Skeletal muscle satellite cell (primary cell): ENCODE measurements around the gene OLFM4. TPM values are rescaled to one million over a fixed set of nuclear protein-coding genes. Genes with fewer than 3 reads are reported as not detected.

ENCODE experiments used
- H3K27me3 ChIP-seq: 2 replicates; pipeline ENCODE4 v1.7.0; 2013; ENCODE audit warnings: low read length; ENCODE audit not compliant: control insufficient read depth, insufficient read depth
- H3K36me3 ChIP-seq: 2 replicates; pipeline ENCODE4 v1.7.0; 2013; ENCODE audit warnings: mild to moderate bottlenecking, control low read depth, low read length; ENCODE audit not compliant: insufficient read depth
- H3K4me1 ChIP-seq: 2 replicates; pipeline ENCODE4 v1.7.0; 2013; ENCODE audit warnings: low read length; ENCODE audit not compliant: control insufficient read depth, insufficient read depth
- H3K4me2 ChIP-seq: 2 replicates; pipeline ENCODE4 v1.7.0; 2013; ENCODE audit warnings: mild to moderate bottlenecking, low read length
- H3K4me3 ChIP-seq: 2 replicates; pipeline ENCODE4 v1.7.0; 2013; ENCODE audit warnings: low read length
- H3K9ac ChIP-seq: 2 replicates; pipeline ENCODE4 v1.7.0; 2013; ENCODE audit warnings: mild to moderate bottlenecking, low read depth, low read length, moderate library complexity
- H3K9me3 ChIP-seq: replicated peaks from 2 replicates; pipeline ENCODE4 v1.7.0; 2013; ENCODE audit warnings: mild to moderate bottlenecking, control low read depth, low read length
- total RNA-seq: library from RNA; depleted of rRNA; stranded (reverse); fragments of >200 nt; gene quantifications from 2 replicates; pipeline ENCODE4 v1.2.3, GENCODE V29; 2012; rRNA removed

OLFM4 gene
- not detected in 2 replicates for total RNA-seq

DNA sequence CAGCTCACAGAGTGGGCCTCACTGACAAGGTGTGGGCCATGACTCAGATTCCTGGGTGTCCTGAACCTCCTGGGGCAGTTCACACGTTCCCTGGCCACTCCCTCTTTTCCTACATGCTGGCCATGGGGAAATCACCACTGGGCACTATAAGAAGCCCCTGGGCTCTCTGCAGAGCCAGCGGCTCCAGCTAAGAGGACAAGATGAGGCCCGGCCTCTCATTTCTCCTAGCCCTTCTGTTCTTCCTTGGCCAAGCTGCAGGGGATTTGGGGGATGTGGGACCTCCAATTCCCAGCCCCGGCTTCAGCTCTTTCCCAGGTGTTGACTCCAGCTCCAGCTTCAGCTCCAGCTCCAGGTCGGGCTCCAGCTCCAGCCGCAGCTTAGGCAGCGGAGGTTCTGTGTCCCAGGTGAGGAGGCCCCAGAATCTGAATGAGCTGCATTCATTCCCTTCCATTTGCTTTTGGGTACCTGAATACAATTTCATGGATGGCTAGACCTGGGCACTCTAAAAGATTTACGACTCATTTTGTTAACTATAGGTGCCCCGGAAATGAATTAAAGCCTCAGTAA is at the start of gene OLFM4:
Gene OLFM4, plus strand, starts transcription at position 177 of the 567 bp plus-strand sequence. Its CDS starts 24 bp downstream, at position 201.
- no peak within 1 kb of the TSS for H3K9ac ChIP-seq
- no peaks in the 10 kb centered on the region for H3K9me3 ChIP-seq
- no peak within 1 kb of the TSS for H3K4me3 ChIP-seq
- H3K4me1 ChIP-seq: no peaks in the 10 kb centered on the region
- H3K27me3 ChIP-seq: no peaks in the 10 kb centered on the region
- no peak within 1 kb of the TSS for H3K4me2 ChIP-seq
- H3K36me3 ChIP-seq: no peaks in the 10 kb centered on the region

GRCh38 chr13:52978989-52979388 is 49.6 kb upstream of the OLFM4 start:
- no peaks in the 10 kb centered on the region for H3K36me3 ChIP-seq
- no peak overlapping the region for H3K4me3 ChIP-seq
- no peak overlapping the region for H3K9ac ChIP-seq
- H3K9me3 ChIP-seq: no peaks in the 10 kb centered on the region
- H3K4me1 ChIP-seq: no peaks in the 10 kb centered on the region
- H3K27me3 ChIP-seq: no peaks in the 10 kb centered on the region
- H3K4me2 ChIP-seq: no peak overlapping the region

GRCh38 chr13:52980695-52981094 is 47.9 kb upstream of the OLFM4 start:
- no peaks in the 10 kb centered on the region for H3K9me3 ChIP-seq
- H3K4me2 ChIP-seq: no peak overlapping the region
- H3K27me3 ChIP-seq: no peaks in the 10 kb centered on the region
- no peak overlapping the region for H3K9ac ChIP-seq
- H3K4me1 ChIP-seq: no peaks in the 10 kb centered on the region
- no peak overlapping the region for H3K4me3 ChIP-seq
- no peaks in the 10 kb centered on the region for H3K36me3 ChIP-seq

DNA sequence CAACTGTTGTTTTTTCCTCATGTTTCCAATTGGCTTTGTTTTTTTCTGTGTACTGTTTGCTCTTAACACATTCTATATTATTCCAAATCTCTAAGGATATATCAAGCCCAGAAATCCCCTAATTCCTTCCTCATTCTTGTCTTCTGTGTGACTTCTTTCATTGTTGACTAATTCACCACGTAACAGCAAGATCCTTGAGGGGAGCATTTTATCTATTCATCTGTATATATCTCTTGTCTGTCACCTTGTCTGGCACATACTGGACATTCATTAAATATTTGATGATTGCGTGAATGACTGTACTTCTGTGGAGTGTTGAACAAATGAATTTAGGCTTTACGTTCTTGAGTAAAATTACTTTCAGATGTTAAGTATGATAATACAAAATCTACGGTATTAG is 44.8 kb upstream of the OLFM4 start:
- no peaks in the 10 kb centered on the region for H3K36me3 ChIP-seq
- no peaks in the 10 kb centered on the region for H3K9me3 ChIP-seq
- no peaks in the 10 kb centered on the region for H3K27me3 ChIP-seq
- no peak overlapping the region for H3K4me3 ChIP-seq
- H3K9ac ChIP-seq: no peak overlapping the region
- H3K4me1 ChIP-seq: no peaks in the 10 kb centered on the region
- no peak overlapping the region for H3K4me2 ChIP-seq

DNA sequence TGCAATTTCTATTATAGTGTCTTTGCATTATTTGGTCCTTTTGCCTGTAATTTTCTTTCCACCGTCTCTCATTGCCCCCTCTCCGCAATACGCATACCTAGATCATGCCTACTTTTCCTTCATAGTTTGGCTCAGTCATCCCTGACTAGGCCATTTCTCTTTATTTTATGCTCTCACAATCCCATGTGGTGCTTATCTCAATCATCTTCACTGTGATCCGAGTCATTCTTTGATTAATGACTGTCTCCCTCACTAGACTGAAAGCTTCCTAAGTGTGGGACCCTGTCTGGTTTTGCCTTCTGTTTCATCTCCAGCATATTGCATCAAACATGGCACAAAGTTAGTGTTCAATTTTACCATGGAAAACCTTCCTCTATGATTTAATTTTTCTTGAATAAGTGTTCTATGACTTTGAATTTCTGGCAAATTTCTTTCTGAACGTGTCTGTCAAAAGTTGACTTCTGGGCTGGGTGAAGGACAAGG is 43.7 kb upstream of the OLFM4 start:
- Histone ChIP-seq H3K4me3 (no peak overlapping the region), H3K4me1 (no peaks in the 10 kb centered on the region), H3K36me3 (no peaks in the 10 kb centered on the region), H3K9ac (no peak overlapping the region), H3K27me3 (no peaks in the 10 kb centered on the region), H3K4me2 (no peak overlapping the region), H3K9me3 (no peaks in the 10 kb centered on the region)

GRCh38 chr13:52991344-52992020 is 37.1 kb upstream of the OLFM4 start:
- H3K36me3 ChIP-seq: no peaks in the 10 kb centered on the region
- H3K4me2 ChIP-seq: no peak overlapping the region

GRCh38 chr13:52992110-52992509 is 36.5 kb upstream of the OLFM4 start:
- H3K9me3 ChIP-seq: no peaks in the 10 kb centered on the region
- no peaks in the 10 kb centered on the region for H3K27me3 ChIP-seq
- H3K4me1 ChIP-seq: no peaks in the 10 kb centered on the region
- no peak overlapping the region for H3K4me3 ChIP-seq
- no peak overlapping the region for H3K9ac ChIP-seq
- no peak overlapping the region for H3K4me2 ChIP-seq
- H3K36me3 ChIP-seq: no peaks in the 10 kb centered on the region

More at GRCh38 chr13:52991344-52992020, 37.1 kb upstream of the OLFM4 start:
- Histone ChIP-seq H3K4me1 (no peaks in the 10 kb centered on the region), H3K9me3 (no peaks in the 10 kb centered on the region), H3K9ac (no peak overlapping the region), H3K27me3 (no peaks in the 10 kb centered on the region), H3K4me3 (no peak overlapping the region)

DNA sequence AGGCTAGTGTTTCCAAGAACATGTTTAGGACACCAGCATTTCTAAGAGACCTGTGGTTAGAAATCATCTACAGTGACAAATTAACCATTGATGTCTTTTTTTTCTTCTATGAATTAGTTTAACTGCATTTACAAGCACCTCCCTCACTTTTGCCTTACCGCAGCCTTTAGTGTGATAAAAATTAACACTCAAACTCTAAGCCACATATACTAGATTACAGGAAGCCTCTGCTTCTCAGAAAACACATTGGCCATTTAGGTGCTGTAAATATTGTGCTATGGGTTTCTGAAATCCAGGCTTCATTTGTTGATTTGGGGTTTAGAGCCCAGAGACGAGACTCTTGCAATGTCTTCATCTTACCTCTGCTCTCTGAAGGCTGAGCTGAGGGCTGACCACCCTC is 34.6 kb upstream of the OLFM4 start:
- H3K36me3 ChIP-seq: no peaks in the 10 kb centered on the region
- no peak overlapping the region for H3K4me2 ChIP-seq
- H3K9me3 ChIP-seq: no peaks in the 10 kb centered on the region
- no peak overlapping the region for H3K9ac ChIP-seq
- H3K4me3 ChIP-seq: no peak overlapping the region
- no peaks in the 10 kb centered on the region for H3K4me1 ChIP-seq
- no peaks in the 10 kb centered on the region for H3K27me3 ChIP-seq

DNA sequence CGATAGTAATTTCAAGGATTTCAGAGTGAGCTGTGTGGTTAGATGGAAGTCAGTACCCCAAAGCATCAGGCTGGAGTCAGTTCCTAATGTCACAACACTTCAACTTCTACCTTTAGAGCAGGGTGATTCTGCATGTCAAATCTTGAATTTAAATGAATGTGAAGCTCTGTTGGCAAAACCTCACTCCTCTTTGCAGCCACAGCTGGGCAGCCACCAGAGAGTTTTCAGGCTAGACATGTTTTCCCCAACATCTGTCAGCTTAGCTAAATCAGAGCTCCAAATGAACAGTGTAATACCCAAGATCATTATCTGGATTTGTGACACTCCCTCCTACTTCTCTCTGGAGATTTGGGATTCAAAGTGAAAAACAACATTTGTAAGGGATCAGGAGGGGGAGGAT is 33.7 kb upstream of the OLFM4 start:
- H3K4me2 ChIP-seq: no peak overlapping the region
- no peak overlapping the region for H3K4me3 ChIP-seq
- no peaks in the 10 kb centered on the region for H3K27me3 ChIP-seq
- no peaks in the 10 kb centered on the region for H3K9me3 ChIP-seq
- no peaks in the 10 kb centered on the region for H3K4me1 ChIP-seq
- no peaks in the 10 kb centered on the region for H3K36me3 ChIP-seq
- no peak overlapping the region for H3K9ac ChIP-seq

DNA sequence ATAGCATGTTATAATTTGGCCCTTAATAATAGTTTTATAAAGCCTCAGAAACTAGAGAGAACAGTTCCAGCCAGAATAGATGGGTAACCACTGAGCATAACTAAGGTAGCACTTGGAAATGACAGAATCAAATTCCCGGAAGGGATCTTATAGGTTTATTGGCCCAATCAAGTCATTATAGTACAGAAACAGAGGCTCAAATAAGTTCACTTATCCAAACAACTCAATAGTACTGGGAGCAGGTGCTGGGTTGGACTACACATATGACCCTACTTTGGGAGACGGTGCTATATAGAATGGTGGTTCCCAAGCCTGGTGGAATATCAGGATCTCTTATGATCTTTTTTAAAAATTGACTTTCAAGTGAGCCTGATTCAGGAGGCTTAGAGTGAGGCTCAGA is 32.7 kb upstream of the OLFM4 start:
- Histone ChIP-seq H3K4me1 (no peaks in the 10 kb centered on the region), H3K9ac (no peak overlapping the region)

DNA sequence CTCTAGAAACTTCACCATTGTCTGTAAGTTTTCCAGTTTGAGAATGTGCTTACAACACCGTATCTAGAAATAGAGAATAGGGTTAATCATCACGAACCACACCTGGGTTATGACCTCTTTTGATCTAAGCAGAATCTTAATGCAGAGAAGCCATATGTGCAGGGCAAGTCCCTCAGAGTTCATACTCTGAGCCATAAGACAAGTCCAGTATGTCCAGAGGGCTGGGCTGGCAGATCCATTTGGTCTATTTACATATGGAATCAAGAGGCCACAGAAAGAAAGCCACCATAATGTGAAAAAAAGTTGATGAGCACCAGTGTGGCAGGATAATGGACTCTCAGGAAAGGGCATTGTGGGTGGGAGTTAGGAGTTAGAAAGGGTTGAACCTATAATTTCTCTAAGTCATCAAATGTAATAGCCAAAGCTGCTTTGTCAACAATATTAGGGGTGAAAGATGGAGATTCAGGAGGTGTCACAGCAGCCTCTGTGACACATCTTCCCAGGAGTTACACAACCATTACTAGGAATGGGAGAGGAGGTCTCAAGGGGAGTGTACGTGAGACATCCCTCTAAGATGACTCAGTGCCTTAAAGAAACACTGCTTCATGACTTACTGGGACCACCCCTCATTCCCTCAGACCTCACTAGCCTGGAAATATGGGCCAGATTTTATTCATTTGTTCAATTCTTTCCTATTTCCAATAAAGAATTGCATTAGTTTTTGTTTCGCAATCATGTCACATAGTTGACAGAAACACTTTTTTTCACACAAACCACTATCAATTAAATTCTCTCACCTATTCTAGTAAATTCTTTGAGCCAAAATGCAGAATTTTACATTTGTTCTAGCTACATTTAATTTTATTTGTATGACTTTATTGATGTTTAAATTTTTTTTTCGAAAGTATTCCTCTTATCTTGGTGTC is 30.4 kb upstream of the OLFM4 start:
- Histone ChIP-seq H3K9ac (no peak overlapping the region), H3K9me3 (peaks cover 3% of the 10 kb centered on the region), H3K27me3 (no peaks in the 10 kb centered on the region), H3K4me2 (no peak overlapping the region), H3K36me3 (no peaks in the 10 kb centered on the region), H3K4me1 (no peaks in the 10 kb centered on the region), H3K4me3 (no peak overlapping the region)

More for the DNA sequence above, 32.7 kb upstream of the OLFM4 start:
- Histone ChIP-seq H3K9me3 (peaks cover 3% of the 10 kb centered on the region), H3K4me3 (no peak overlapping the region), H3K27me3 (no peaks in the 10 kb centered on the region), H3K4me2 (no peak overlapping the region), H3K36me3 (no peaks in the 10 kb centered on the region)
